K562 (cell line): ENCODE data around the gene SEMA3G. TPM values are rescaled to one million over a fixed set of nuclear protein-coding genes. Genes with fewer than 3 reads are reported as not detected.

Experiments used
- ATAC-seq: fragments of 200-7000 bp; cut with Tn5 transposase; 3 replicates; pipeline ENCODE4 v1.9.1; 2020; ENCODE audit warnings: moderate library complexity
- BruUV-seq: library from RNA; stranded (reverse); fragments of 400-500 nt; replicated peaks from 2 replicates; lab custom pipeline; 2021; lab: Mats Ljungman, UMichigan
- CTCF ChIA-PET: fragments of 300-600 bp; formaldehyde crosslinking; extraction: SDS; loops from one replicate; lab custom pipeline; 2021; ENCODE audit warnings: low intra/inter-chr PET ratio; lab: Yijun Ruan, JAX
- POLR2A ChIA-PET: fragments of 300-600, 350-650 bp; sonication (Branson Sonifier 250); formaldehyde crosslinking; extraction: SDS; loops from one replicate; lab custom pipeline; 2021; ENCODE audit warnings: antibody characterized with exemption, inconsistent platforms; lab: Yijun Ruan, JAX
- DNase-seq, 4 experiments: peaks; one replicate each; pipeline versions ENCODE4 v3.0.0 to v3.0.0-alpha.2; 2011 to 2018; ENCODE audit warnings: low spot score in 3 of 4, mixed read lengths in 3 of 4; ENCODE audit errors: extremely low read depth in 1 of 4
- FAIRE-seq: peaks from 2 replicates; lab custom pipeline; 2011; peaks lifted over from hg19 to GRCh38; lab: Jason Lieb, UNC
- H2AFZ ChIP-seq: 2 replicates; pipeline ENCODE4 v1.6.0; 2011; ENCODE audit warnings: low read depth, low read length, control low read depth, inconsistent platforms
- H3K27ac ChIP-seq: fragments of 200-600 bp; 3 replicates; pipeline ENCODE4 v1.8.0; 2011; ENCODE audit warnings: low read depth, mild to moderate bottlenecking, control low read depth, inconsistent platforms, low read length, moderate library complexity, mixed read lengths; ENCODE audit errors: extremely low read depth
- H3K27me3 ChIP-seq, 2 experiments: fragments of 300-600 bp in 1 of 2; 2 replicates in 1 of 2; 3 replicates in 1 of 2; pipeline versions ENCODE4 v1.6.0 to v1.8.0; 2011; ENCODE audit warnings: inconsistent platforms in 2 of 2, low read length in 2 of 2, mild to moderate bottlenecking in 1 of 2, mixed read lengths in 1 of 2, moderate library complexity in 1 of 2; ENCODE audit not compliant: control insufficient read depth in 2 of 2, insufficient read depth in 2 of 2
- H3K36me3 ChIP-seq: fragments of 300-600 bp; 3 replicates; pipeline ENCODE4 v1.8.0; 2011; ENCODE audit warnings: mild to moderate bottlenecking, low read length, inconsistent platforms; ENCODE audit not compliant: control insufficient read depth, insufficient read depth
- H3K4me1 ChIP-seq, 2 experiments: fragments of 200-600 bp in 1 of 2; replicated peaks in 1 of 2; 2 replicates in 1 of 2; 3 replicates in 1 of 2; pipeline versions ENCODE4 v1.5.1 to v1.8.0; 2011; ENCODE audit warnings: inconsistent platforms in 2 of 2, low read length in 2 of 2, mild to moderate bottlenecking in 1 of 2, mixed read lengths in 1 of 2, moderate library complexity in 1 of 2; ENCODE audit not compliant: control insufficient read depth in 2 of 2, insufficient read depth in 2 of 2
- H3K4me2 ChIP-seq: 2 replicates; pipeline ENCODE4 v1.6.1; 2011; ENCODE audit warnings: low read length, control low read depth, inconsistent platforms, mixed read lengths; ENCODE audit not compliant: insufficient read depth
- H3K4me3 ChIP-seq: fragments of 200-600 bp; sonication (generic), shearing (Covaris generic); 2 replicates; pipeline ENCODE4 v1.5.1; 2016; ENCODE audit warnings: control low read depth, inconsistent platforms
- H3K79me2 ChIP-seq: fragments of 200-600 bp; 3 replicates; pipeline ENCODE4 v1.8.0; 2011; ENCODE audit warnings: low read length, inconsistent platforms; ENCODE audit not compliant: control insufficient read depth, insufficient read depth
- H3K9ac ChIP-seq, 2 experiments: 2 replicates each; pipeline versions ENCODE4 v1.6.0 to v1.6.1; 2011; ENCODE audit warnings: low read depth in 2 of 2, low read length in 2 of 2, control low read depth in 1 of 2, inconsistent platforms in 1 of 2, mild to moderate bottlenecking in 1 of 2, mixed read lengths in 1 of 2; ENCODE audit not compliant: insufficient read depth in 1 of 2
- H3K9me1 ChIP-seq: one replicate; pipeline ENCODE4 v1.6.0; 2011; ENCODE audit warnings: inconsistent platforms, mild to moderate bottlenecking, low read length, moderate library complexity; ENCODE audit not compliant: control insufficient read depth, insufficient read depth
- H3K9me3 ChIP-seq: replicated peaks from 2 replicates; pipeline ENCODE4 v1.5.1; 2011; ENCODE audit warnings: low read depth, low read length, inconsistent platforms; ENCODE audit not compliant: control insufficient read depth, insufficient read depth
- H4K20me1 ChIP-seq: replicated peaks from 2 replicates; pipeline ENCODE4 v1.6.1; 2011; ENCODE audit warnings: low read length, inconsistent platforms, mixed read lengths; ENCODE audit not compliant: control insufficient read depth, insufficient read depth
- BHLHE40 ChIP-seq: IDR thresholded peaks from 2 replicates; pipeline ENCODE4 v1.6.1; 2011; ENCODE audit warnings: low read length, improper control_type of control experiment
- BRD9 ChIP-seq: fragments of 450-650 bp; IDR thresholded peaks from 2 replicates; pipeline ENCODE4 v1.6.1; 2018; ENCODE audit warnings: low read depth; ENCODE audit not compliant: partially characterized antibody
- ETS2 ChIP-seq: IDR thresholded peaks from 2 replicates; pipeline ENCODE4 v1.6.1; 2016; ENCODE audit warnings: borderline replicate concordance, missing genetic modification characterization, mild to moderate bottlenecking, moderate library complexity, missing compliant biosample characterization; ENCODE audit not compliant: poor library complexity, severe bottlenecking
- GTF2E2 ChIP-seq: fragments of 200-800 bp; sonication (Bioruptor generic); IDR thresholded peaks from 2 replicates; pipeline ENCODE4 v1.6.1; 2016; ENCODE audit warnings: missing genetic modification characterization, missing compliant biosample characterization
- JUNB ChIP-seq: fragments of 450-650 bp; formaldehyde crosslinking; conservative IDR thresholded peaks from 2 replicates; pipeline ENCODE4 v1.4.0; 2020; ENCODE audit warnings: mild to moderate bottlenecking
- MAZ ChIP-seq, 2 experiments: fragments of 450-650 bp in 1 of 2; sonication (generic) in 1 of 2; formaldehyde crosslinking; IDR thresholded peaks in 1 of 2; conservative IDR thresholded peaks in 1 of 2; 2 replicates each; pipeline versions ENCODE4 v1.4.0 to v1.5.0; 2020; ENCODE audit warnings: mild to moderate bottlenecking in 1 of 2, missing genetic modification reagents in 1 of 2
- NBN ChIP-seq: fragments of 450-650 bp; IDR thresholded peaks from 2 replicates; pipeline ENCODE4 v1.6.1; 2016; ENCODE audit warnings: low read depth, mild to moderate bottlenecking
- NCOA4 ChIP-seq: fragments of 450-650 bp; IDR thresholded peaks from 2 replicates; pipeline ENCODE4 v1.6.1; 2018; ENCODE audit warnings: mild to moderate bottlenecking; ENCODE audit not compliant: partially characterized antibody
- POLR2A ChIP-seq: fragments of 450-650 bp; conservative IDR thresholded peaks from 2 replicates; pipeline ENCODE4 v1.6.1; 2016
- POLR2AphosphoS5 ChIP-seq: IDR thresholded peaks from 2 replicates; pipeline ENCODE4 v1.6.1; 2011; ENCODE audit warnings: mild to moderate bottlenecking, low read depth, low read length, moderate library complexity; ENCODE audit not compliant: control insufficient read depth, insufficient read depth
- SAFB2 ChIP-seq: fragments of 200-400 bp; formaldehyde crosslinking; IDR thresholded peaks from 2 replicates; pipeline ENCODE4 v1.6.1; 2018; ENCODE audit warnings: borderline replicate concordance, low read length, low read depth, moderate library complexity; ENCODE audit not compliant: severe bottlenecking
- TBP ChIP-seq: optimal IDR thresholded peaks from 2 replicates; pipeline ENCODE3; 2011; ENCODE audit warnings: low read depth, low read length, improper control_type of control experiment
- TEAD1 ChIP-seq, 2 experiments: fragments of 450-650 bp in 1 of 2; sonication (generic) in 1 of 2; formaldehyde crosslinking; IDR thresholded peaks; 2 replicates each; pipeline versions ENCODE4 v1.4.0 to v1.8.0; 2020 to 2022; ENCODE audit warnings: mild to moderate bottlenecking in 2 of 2, missing genetic modification reagents in 1 of 2
- TEAD2 ChIP-seq: fragments of 450-650 bp; IDR thresholded peaks from 2 replicates; pipeline ENCODE4 v1.6.1; 2016; ENCODE audit warnings: missing genetic modification characterization, control low read depth, missing compliant biosample characterization
- ZNF436 ChIP-seq: fragments of 250-450, 450-650 bp; sonication (Bioruptor Pico); formaldehyde crosslinking; IDR thresholded peaks from 2 replicates; pipeline ENCODE4 v1.7.0; 2020; ENCODE audit warnings: mild to moderate bottlenecking
- WGBS: fragments of 100-300 bp; shearing (Covaris generic); methylation state at CpG from one replicate; pipeline ENCODE4 v1.1.6; 2016; ENCODE audit warnings: low coverage, mixed read lengths; ENCODE audit not compliant: insufficient coverage; ENCODE audit errors: missing lambda C conversion rate; 5-methylcytosine and 5-hydroxymethylcytosine counted together
- in situ Hi-C: fragments of 300-500 bp; cut with MboI; formaldehyde crosslinking; loops from 4 replicates; pipeline ENCODE4 v1.15.0; 2018; ENCODE audit warnings: inconsistent platforms, mixed read lengths
- intact Hi-C: fragments of 100-400 bp; cut with micrococcal nuclease; formaldehyde crosslinking; loops from 2 replicates; pipeline ENCODE4 v1.14.2; 2022
- polyA plus RNA-seq, 8 experiments: library from polyadenylated mRNA; depleted of rRNA in 4 of 8; stranded (reverse) in 5 of 8; unstranded in 3 of 8; fragments of >200 nt; fragmentation: Nextera tagmentation in 2 of 8; fragmentation: Illumina TruSeq in 1 of 8; extraction: Ambion mirVana in 2 of 8; extraction: Trizol in 1 of 8; gene quantifications; 2 replicates each; pipeline versions ENCODE4 v1.2.1 to v1.2.3, GENCODE V29; 2011 to 2014; ENCODE audit warnings: inconsistent platforms in 1 of 8, missing spikeins in 1 of 8
- total RNA-seq, 7 experiments: library from RNA; depleted of rRNA in 6 of 7; stranded (reverse); fragments of >200 nt in 6 of 7; fragmentation: Illumina TruSeq in 2 of 7; extraction: Trizol in 2 of 7; gene quantifications; 2 replicates each; pipeline versions ENCODE4 v1.2.1 to v1.2.3, GENCODE V29; 2011 to 2021; ENCODE audit warnings: low replicate concordance in 1 of 7
- TF ChIP-seq, protein P1 (sequence below), 2 experiments: fragments of 450-650 bp in 1 of 2; sonication (generic) in 1 of 2; formaldehyde crosslinking in 1 of 2; IDR thresholded peaks in 1 of 2; conservative IDR thresholded peaks in 1 of 2; 2 replicates each; pipeline versions ENCODE4 v1.6.1 to v1.8.1; 2016 to 2023; ENCODE audit warnings: mild to moderate bottlenecking in 2 of 2, moderate library complexity in 2 of 2, inconsistent platforms in 1 of 2, missing genetic modification reagents in 1 of 2
- TF ChIP-seq, protein P2 (sequence below), 2 experiments: IDR thresholded peaks; 2 replicates each; pipeline ENCODE4 v1.6.1; 2012; ENCODE audit warnings: improper control_type of control experiment in 2 of 2, low read depth in 2 of 2, low read length in 2 of 2, borderline replicate concordance in 1 of 2

Gene SEMA3G
- total and polyA plus RNA-seq, 9 of the 15 experiments (the other 6 are each of a cell fraction or from before 2014, with no cell fraction given) = 0.04 to 0.07 (median 0.05) TPM; not detected in 6

DNA sequence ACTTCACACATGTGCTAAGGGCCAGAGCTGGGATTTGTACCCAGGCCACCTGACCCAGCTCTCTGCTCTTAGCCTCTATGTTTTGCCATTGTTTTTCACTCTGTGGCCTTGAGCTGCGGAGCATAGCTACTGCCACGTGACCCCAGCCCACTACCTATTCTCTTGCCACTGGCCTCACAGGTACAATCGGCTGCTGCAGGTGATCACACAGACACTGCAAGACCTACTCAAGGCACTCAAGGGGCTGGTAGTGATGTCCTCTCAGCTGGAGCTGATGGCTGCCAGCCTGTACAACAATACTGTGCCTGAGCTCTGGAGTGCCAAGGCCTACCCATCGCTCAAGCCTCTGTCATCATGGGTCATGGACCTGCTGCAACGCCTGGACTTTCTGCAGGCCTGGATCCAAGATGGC lies 46.2 kb downstream of the SEMA3G start:
- H4K20me1 ChIP-seq = no peaks in the 10 kb centered on the region
- TF ChIP-seq TEAD2 (tag) (no peak), MAZ (CRISPR knock-in tag; conservative IDR thresholded peaks at IDR 0.05 in 1 of 2, IDR thresholded peaks at IDR 0.05 in 1 of 2) (no peak), ZNF436 (CRISPR knock-in tag) (no peak), GTF2E2 (tag) (no peak), JUNB (CRISPR knock-in tag) (no peak), POLR2AphosphoS5 (no peak), SAFB2 (no peak), TBP (no peak), BHLHE40 (no peak), NCOA4 (no peak), ETS2 (tag) (no peak), BRD9 (no peak), POLR2A (no peak), TEAD1 (CRISPR knock-in tag; IDR thresholded peaks at IDR 0.05) (no peak), NBN (no peak)
- TF ChIP-seq, protein P1, sequence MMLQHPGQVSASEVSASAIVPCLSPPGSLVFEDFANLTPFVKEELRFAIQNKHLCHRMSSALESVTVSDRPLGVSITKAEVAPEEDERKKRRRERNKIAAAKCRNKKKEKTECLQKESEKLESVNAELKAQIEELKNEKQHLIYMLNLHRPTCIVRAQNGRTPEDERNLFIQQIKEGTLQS (IDR thresholded peaks at IDR 0.05) = no peak
- TF ChIP-seq, protein P1 (CRISPR knock-in tag; conservative IDR thresholded peaks at IDR 0.05) = no peak
- TF ChIP-seq, protein P2, sequence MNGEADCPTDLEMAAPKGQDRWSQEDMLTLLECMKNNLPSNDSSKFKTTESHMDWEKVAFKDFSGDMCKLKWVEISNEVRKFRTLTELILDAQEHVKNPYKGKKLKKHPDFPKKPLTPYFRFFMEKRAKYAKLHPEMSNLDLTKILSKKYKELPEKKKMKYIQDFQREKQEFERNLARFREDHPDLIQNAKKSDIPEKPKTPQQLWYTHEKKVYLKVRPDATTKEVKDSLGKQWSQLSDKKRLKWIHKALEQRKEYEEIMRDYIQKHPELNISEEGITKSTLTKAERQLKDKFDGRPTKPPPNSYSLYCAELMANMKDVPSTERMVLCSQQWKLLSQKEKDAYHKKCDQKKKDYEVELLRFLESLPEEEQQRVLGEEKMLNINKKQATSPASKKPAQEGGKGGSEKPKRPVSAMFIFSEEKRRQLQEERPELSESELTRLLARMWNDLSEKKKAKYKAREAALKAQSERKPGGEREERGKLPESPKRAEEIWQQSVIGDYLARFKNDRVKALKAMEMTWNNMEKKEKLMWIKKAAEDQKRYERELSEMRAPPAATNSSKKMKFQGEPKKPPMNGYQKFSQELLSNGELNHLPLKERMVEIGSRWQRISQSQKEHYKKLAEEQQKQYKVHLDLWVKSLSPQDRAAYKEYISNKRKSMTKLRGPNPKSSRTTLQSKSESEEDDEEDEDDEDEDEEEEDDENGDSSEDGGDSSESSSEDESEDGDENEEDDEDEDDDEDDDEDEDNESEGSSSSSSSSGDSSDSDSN (IDR thresholded peaks at IDR 0.05; ENCODE audit: borderline replicate concordance in 1 of 2, low read depth in 2 of 2, low read length in 2 of 2) = no peak

More for the DNA sequence above, 46.2 kb downstream of the SEMA3G start:
- H3K36me3 ChIP-seq = peaks cover 27% of the 10 kb centered on the region; the same call in 1 of the 3 replicates
- H3K4me3 ChIP-seq = no peak overlapping the region
- H3K9me3 ChIP-seq = no peaks in the 10 kb centered on the region
- WGBS = 76% methylated on average over 5 of the region's 5 CpGs
- no peak overlapping the region for H2AFZ ChIP-seq
- H3K27ac ChIP-seq = no peak overlapping the region
- no peak overlapping the region for H3K9ac ChIP-seq
- peaks cover 3% of the 10 kb centered on the region for H3K9me1 ChIP-seq
- in situ Hi-C loops = loop anchor here (25.0 kb wide), 1 partner anchor 386 kb away; no protein-coding TSS in a partner anchor
- no peak for ATAC-seq
- FAIRE-seq = no peak
- no peak for DNase-seq
- intact Hi-C loops = no loop called here
- no TSS peak for BruUV-seq
- POLR2A ChIA-PET = interaction anchor here (0.6 to 2.2 kb wide), 5 partner anchors 9 to 47 kb away, joined by 3 to 11 read pairs (median 3); no protein-coding TSS in a partner anchor
- peaks cover 0 to 7% of the 10 kb centered on the region in 2 experiments; a peak in 2 of 5 replicates for H3K27me3 ChIP-seq
- H3K4me2 ChIP-seq = no peak overlapping the region
- CTCF ChIA-PET = no interaction called here
- no peaks in the 10 kb centered on the region for H3K79me2 ChIP-seq
- H3K4me1 ChIP-seq = peaks cover 7 to 21% of the 10 kb centered on the region in 2 experiments; a peak in 4 of 5 replicates
